ENCODE results near the gene GLRA1. TPM values are rescaled to one million over a fixed set of nuclear protein-coding genes. Genes with fewer than 3 reads are reported as not detected.
"Not testable (repeated sequence)": the region's sequence is repeated elsewhere in the genome, so short reads cannot be mapped to it uniquely, and the experiment has no call there.

The GLRA1 gene
- total RNA-seq, 1 experiment from 2014 or later: not detected

- Histone ChIP-seq H3K9me3 (replicated peaks) (no peaks in the 10 kb centered on the region), H3K4me1 (peaks cover 2% of the 10 kb centered on the region; the same call in 1 of the 2 replicates), H3K36me3 (no peaks in the 10 kb centered on the region), H3K27ac (no peak overlapping the region), H3K27me3 (no peaks in the 10 kb centered on the region), H3K4me3 (no peak overlapping the region)
- DNase-seq: no peak
These were observed 39.3 kb downstream of the GLRA1 start for GRCh38 chr5:151885138-151885908.

- H3K36me3 ChIP-seq: no peaks in the 10 kb centered on the region
- no peaks in the 10 kb centered on the region for H3K9me3 ChIP-seq (replicated peaks)
- no peak overlapping the region for H3K27ac ChIP-seq
- no peak for DNase-seq
- peaks cover 2% of the 10 kb centered on the region; the same call in 1 of the 2 replicates for H3K4me1 ChIP-seq
- no peak overlapping the region for H3K4me3 ChIP-seq
- H3K27me3 ChIP-seq: no peaks in the 10 kb centered on the region
These were observed 42.9 kb downstream of the GLRA1 start for GRCh38 chr5:151881621-151882225.

GRCh38 chr5:151880324-151880723 lies 44.3 kb downstream of the GLRA1 start:
- Histone ChIP-seq H3K4me1 (peaks cover 2% of the 10 kb centered on the region; the same call in 1 of the 2 replicates), H3K27ac (no peak overlapping the region), H3K4me3 (no peak overlapping the region), H3K36me3 (no peaks in the 10 kb centered on the region), H3K9me3 (replicated peaks) (no peaks in the 10 kb centered on the region), H3K27me3 (no peaks in the 10 kb centered on the region)
- no peak for DNase-seq

- H3K36me3 ChIP-seq: no peaks in the 10 kb centered on the region
- H3K9me3 ChIP-seq (replicated peaks): no peaks in the 10 kb centered on the region
- peaks cover 4% of the 10 kb centered on the region; the same call in 1 of the 2 replicates for H3K4me1 ChIP-seq
- H3K27me3 ChIP-seq: no peaks in the 10 kb centered on the region
- no peak for DNase-seq
- H3K27ac ChIP-seq: no peak overlapping the region
- no peak overlapping the region for H3K4me3 ChIP-seq
These were observed 51.0 kb downstream of the GLRA1 start for GRCh38 chr5:151873701-151874100.

GRCh38 chr5:151872701-151873100 lies 52.0 kb downstream of the GLRA1 start:
- no peak for DNase-seq

GRCh38 chr5:151870820-151871219 lies 53.8 kb downstream of the GLRA1 start:
- no peak overlapping the region for H3K27ac ChIP-seq
- no peak overlapping the region for H3K4me3 ChIP-seq
- peaks cover 4% of the 10 kb centered on the region; the same call in 1 of the 2 replicates for H3K4me1 ChIP-seq
- no peaks in the 10 kb centered on the region for H3K9me3 ChIP-seq (replicated peaks)
- H3K36me3 ChIP-seq: no peaks in the 10 kb centered on the region
- DNase-seq: peak; percentile 8 to 13
- H3K27me3 ChIP-seq: no peaks in the 10 kb centered on the region

More at GRCh38 chr5:151872701-151873100, 52.0 kb downstream of the GLRA1 start:
- H3K9me3 ChIP-seq (replicated peaks): no peaks in the 10 kb centered on the region
- H3K36me3 ChIP-seq: no peaks in the 10 kb centered on the region
- H3K27ac ChIP-seq: no peak overlapping the region
- H3K4me3 ChIP-seq: no peak overlapping the region
- H3K27me3 ChIP-seq: no peaks in the 10 kb centered on the region
- peaks cover 4% of the 10 kb centered on the region; the same call in 1 of the 2 replicates for H3K4me1 ChIP-seq

- no peak overlapping the region for H3K27ac ChIP-seq
- no peaks in the 10 kb centered on the region for H3K27me3 ChIP-seq
- no peaks in the 10 kb centered on the region for H3K9me3 ChIP-seq (replicated peaks)
- no peak overlapping the region for H3K4me3 ChIP-seq
- H3K4me1 ChIP-seq: peaks cover 4% of the 10 kb centered on the region; the same call in 1 of the 2 replicates
- DNase-seq: no peak
- no peaks in the 10 kb centered on the region for H3K36me3 ChIP-seq
These were observed 54.4 kb downstream of the GLRA1 start for GRCh38 chr5:151870271-151870670.

- no peak overlapping the region for H3K27ac ChIP-seq
- H3K4me3 ChIP-seq: no peak overlapping the region
- no peaks in the 10 kb centered on the region for H3K27me3 ChIP-seq
- no peaks in the 10 kb centered on the region for H3K9me3 ChIP-seq (replicated peaks)
- H3K36me3 ChIP-seq: no peaks in the 10 kb centered on the region
- H3K4me1 ChIP-seq: peaks cover 4% of the 10 kb centered on the region; the same call in 1 of the 2 replicates
- no peak for DNase-seq
These were observed 54.8 kb downstream of the GLRA1 start for GRCh38 chr5:151869843-151870242.

GRCh38 chr5:151868451-151868850 lies 56.2 kb downstream of the GLRA1 start:
- Histone ChIP-seq H3K4me3 (no peak overlapping the region), H3K27ac (no peak overlapping the region), H3K4me1 (peaks cover 4% of the 10 kb centered on the region; the same call in 1 of the 2 replicates), H3K27me3 (no peaks in the 10 kb centered on the region), H3K36me3 (no peaks in the 10 kb centered on the region), H3K9me3 (replicated peaks) (no peaks in the 10 kb centered on the region)
- DNase-seq: no peak

GRCh38 chr5:151864061-151864748 lies 60.4 kb downstream of the GLRA1 start:
- Histone ChIP-seq H3K27me3 (no peaks in the 10 kb centered on the region), H3K4me1 (no peaks in the 10 kb centered on the region), H3K9me3 (replicated peaks) (no peaks in the 10 kb centered on the region), H3K4me3 (no peak overlapping the region), H3K36me3 (no peaks in the 10 kb centered on the region), H3K27ac (no peak overlapping the region)
- DNase-seq: no peak

GRCh38 chr5:151863566-151863965 lies 61.1 kb downstream of the GLRA1 start:
- no peak overlapping the region for H3K27ac ChIP-seq
- H3K9me3 ChIP-seq (replicated peaks): no peaks in the 10 kb centered on the region
- DNase-seq: no peak
- H3K4me1 ChIP-seq: no peaks in the 10 kb centered on the region
- no peaks in the 10 kb centered on the region for H3K27me3 ChIP-seq
- H3K36me3 ChIP-seq: no peaks in the 10 kb centered on the region
- no peak overlapping the region for H3K4me3 ChIP-seq

GRCh38 chr5:151862811-151863472 lies 61.7 kb downstream of the GLRA1 start:
- Histone ChIP-seq H3K4me3 (no peak overlapping the region), H3K4me1 (no peaks in the 10 kb centered on the region), H3K36me3 (no peaks in the 10 kb centered on the region), H3K27ac (no peak overlapping the region), H3K27me3 (no peaks in the 10 kb centered on the region), H3K9me3 (replicated peaks) (no peaks in the 10 kb centered on the region)
- DNase-seq: no peak

GRCh38 chr5:151860867-151861266 lies 63.8 kb downstream of the GLRA1 start:
- not testable (repeated sequence) for H3K4me1 ChIP-seq; H3K36me3 ChIP-seq; H3K4me3 ChIP-seq; DNase-seq; H3K9me3 ChIP-seq (replicated peaks); H3K27me3 ChIP-seq; H3K27ac ChIP-seq

GRCh38 chr5:151856861-151857260 lies 67.8 kb downstream of the GLRA1 start:
- no peaks in the 10 kb centered on the region for H3K4me1 ChIP-seq
- no peak overlapping the region for H3K27ac ChIP-seq
- H3K4me3 ChIP-seq: no peak overlapping the region
- DNase-seq: no peak
- no peaks in the 10 kb centered on the region for H3K9me3 ChIP-seq (replicated peaks)
- no peaks in the 10 kb centered on the region for H3K36me3 ChIP-seq
- no peaks in the 10 kb centered on the region for H3K27me3 ChIP-seq

- H3K27me3 ChIP-seq: no peaks in the 10 kb centered on the region
- no peaks in the 10 kb centered on the region for H3K4me1 ChIP-seq
- H3K36me3 ChIP-seq: no peaks in the 10 kb centered on the region
- DNase-seq: no peak
- no peak overlapping the region for H3K4me3 ChIP-seq
- no peaks in the 10 kb centered on the region for H3K9me3 ChIP-seq (replicated peaks)
- H3K27ac ChIP-seq: no peak overlapping the region
These were observed 69.0 kb downstream of the GLRA1 start for GRCh38 chr5:151855701-151856100.

Measured in SJCRH30 (cell line).